ENCODE measurements around the gene ERBB4. TPM values are rescaled to one million over a fixed set of nuclear protein-coding genes. Genes with fewer than 3 reads are reported as not detected.
"Not testable (repeated sequence)": the region's sequence is repeated elsewhere in the genome, so short reads cannot be mapped to it uniquely, and the experiment has no call there.

Gene ERBB4
- total RNA-seq, 1 experiment from 2014 or later: not detected

DNA sequence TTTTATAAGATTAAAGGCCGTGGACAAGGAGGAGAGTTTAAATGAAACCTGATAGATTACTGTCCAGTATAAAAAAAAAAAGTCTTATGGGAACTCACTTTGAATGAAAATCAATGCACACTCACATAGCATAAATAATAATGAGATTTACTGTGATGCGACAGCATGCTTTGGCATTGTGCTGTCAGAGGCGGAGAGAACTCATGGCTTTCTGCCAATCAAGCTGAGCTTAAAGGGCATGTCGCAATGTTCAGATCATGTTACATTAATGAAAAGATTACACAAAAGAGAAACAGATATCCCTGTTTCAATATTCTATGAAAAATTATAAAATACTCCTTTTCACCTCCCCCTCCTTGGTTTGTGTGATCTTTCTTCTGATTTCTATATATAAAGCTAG, 310.8 kb downstream of the ERBB4 start:
- peak; percentile 44 for DNase-seq (ENCODE audit: low spot score)

DNA sequence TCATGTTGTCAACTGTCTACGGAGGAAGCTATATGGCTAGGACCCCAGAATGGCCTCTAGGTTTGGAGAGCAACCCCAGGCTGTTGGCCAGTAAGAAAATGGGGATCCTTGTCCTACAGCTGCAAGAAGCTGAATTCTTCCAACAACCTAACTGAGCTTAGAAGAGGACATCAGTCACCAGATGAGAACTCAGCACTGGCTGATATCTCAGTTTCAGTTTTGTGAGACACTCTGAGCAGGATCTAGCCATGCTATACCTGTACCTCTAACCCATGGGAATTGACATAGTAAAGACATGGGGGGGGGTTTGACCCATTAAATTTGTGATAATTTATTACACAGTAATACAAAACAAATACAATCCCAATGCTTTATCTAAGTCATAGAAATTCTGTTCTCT, 312.5 kb downstream of the ERBB4 start:
- no peak for DNase-seq (ENCODE audit: low spot score)

DNA sequence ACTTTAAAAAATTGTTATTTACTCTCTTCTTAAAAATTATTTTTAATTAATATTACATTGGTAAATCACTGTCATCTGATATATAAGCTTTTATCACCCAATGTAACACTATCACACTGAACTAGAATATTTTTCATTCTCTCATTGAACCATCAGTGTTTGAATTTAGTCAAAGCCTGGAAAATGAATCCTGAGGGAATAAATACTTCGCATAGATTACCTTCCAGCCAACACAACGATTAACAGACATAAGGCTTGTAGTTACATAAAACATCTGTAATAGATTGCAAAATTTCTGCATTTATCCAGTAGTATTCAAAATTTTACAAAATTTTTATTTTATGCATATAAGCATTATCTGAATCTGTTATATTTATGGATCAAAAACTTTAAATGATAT, 314.9 kb downstream of the ERBB4 start:
- no peak for DNase-seq (ENCODE audit: low spot score)

DNA sequence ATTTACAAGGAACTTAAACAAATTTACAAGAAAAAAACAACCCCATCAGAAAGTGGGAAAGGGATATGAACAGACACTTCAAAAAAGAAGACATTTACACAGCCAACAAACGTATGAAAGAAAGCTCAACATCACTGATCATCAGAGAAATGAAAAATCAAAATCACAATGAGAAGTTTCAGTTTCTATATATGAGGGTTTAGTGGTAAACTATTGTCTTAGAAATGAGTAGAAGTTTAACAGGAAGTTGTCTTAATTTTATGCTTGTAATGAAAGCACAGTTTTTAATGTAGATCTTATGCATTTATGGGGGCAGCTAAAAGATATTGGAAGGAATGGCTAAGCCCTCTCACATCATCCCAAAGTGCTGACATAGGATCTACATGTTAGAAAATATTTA, 325.4 kb downstream of the ERBB4 start:
- no peak for DNase-seq (ENCODE audit: low spot score)

GRCh38 chr2:212208467-212208866, 330.1 kb downstream of the ERBB4 start:
- DNase-seq (ENCODE audit: low spot score): no peak

- DNase-seq (ENCODE audit: low spot score): no peak
Observed at GRCh38 chr2:212197776-212198175, 340.8 kb downstream of the ERBB4 start.

DNA sequence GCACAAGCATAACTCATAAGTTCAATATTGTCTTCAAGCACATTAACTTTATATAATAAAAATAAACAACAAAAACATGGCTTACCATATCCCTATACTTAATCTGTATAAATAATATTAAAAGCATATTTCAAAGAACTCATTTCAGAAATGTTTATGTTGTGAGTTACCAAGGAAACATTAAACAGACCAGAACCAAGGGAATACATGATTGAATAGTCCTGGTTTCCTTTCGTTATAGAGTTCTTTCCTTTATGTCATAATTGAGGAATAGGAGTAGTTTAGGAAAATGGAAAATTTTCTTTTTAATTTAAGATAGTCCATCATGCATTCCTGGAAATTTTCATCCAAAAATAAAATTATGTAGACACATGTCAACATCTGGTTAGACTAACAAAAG, 343.0 kb downstream of the ERBB4 start:
- no peak for DNase-seq (ENCODE audit: low spot score)

GRCh38 chr2:212194396-212194795, 344.2 kb downstream of the ERBB4 start:
- no peak for DNase-seq (ENCODE audit: low spot score)

DNA sequence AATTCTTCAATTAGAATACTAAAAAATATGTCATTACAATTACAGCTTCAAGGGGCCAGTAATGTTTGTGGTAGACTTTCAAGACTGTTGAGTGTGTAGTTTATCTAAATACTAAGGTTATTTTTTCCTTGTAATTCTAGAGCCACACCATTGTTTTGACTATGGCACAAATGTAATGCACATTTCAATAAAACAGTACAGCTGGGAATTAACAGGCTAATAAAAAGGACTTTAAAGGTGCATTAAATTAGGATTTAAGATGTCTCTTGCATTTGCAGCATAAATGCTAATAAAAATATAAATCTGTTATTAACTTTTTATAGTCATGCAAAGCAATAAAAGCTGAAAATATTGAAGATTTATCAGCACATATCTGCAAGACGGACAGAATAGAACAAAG, 344.8 kb downstream of the ERBB4 start:
- DNase-seq (ENCODE audit: low spot score): no peak

DNA sequence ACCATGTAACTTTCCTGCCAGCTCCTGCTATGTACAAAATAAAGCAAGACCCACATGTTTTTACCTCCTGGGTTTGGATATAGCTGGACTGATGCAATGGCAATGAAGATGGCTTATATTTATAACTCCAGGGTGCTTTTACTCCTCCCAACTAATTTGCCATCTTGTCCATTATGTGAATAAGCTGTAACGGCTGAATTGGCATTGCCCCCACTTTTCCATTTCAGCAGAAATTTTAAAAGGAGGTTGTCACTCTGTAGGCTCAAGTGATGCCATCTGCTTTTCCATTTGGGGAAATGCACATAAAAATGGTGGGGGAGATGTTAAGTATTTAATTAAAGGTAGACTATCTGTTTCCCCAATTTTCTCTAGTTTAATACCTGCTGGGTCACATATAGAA, 345.5 kb downstream of the ERBB4 start:
- no peak for DNase-seq (ENCODE audit: low spot score)

GRCh38 chr2:212191438-212191837, 347.2 kb downstream of the ERBB4 start:
- DNase-seq (ENCODE audit: low spot score): not testable (repeated sequence)

DNA sequence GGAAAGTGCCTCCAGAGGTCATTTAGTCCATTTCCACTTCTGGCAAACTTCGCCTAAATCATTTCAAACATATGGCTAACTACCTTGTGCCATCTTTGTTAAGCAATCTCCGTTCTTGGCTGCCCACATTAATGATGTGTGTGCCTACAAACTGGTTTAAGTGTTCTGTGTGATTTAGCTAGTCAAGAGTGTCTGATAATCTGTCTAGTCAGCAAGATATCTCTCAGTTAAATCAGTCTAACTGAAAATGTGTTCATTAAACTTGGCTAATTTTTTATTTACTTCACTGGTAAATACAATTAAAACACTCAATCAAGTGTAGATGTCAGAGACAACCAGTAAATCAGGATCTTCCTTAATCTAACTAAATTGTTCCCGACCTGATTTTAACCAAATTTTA, 352.4 kb downstream of the ERBB4 start:
- no peak for DNase-seq (ENCODE audit: low spot score)

DNA sequence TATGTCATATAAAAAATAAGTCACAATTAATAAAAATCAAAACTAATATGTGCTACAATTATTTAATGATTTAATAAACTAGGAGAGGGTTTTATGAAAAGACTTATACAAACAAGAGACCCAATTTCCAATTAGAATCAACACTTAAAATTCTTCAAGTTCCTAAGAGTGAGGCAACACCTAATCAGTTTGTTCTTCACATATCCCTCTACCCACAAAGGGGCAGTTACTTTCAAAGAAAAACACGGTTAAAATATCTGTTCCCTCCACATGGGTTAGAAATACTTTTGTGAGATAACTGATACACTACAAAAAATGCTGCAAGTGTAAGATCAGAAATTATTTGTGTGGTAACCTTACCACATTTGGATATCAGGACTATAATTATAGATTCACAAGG, 357.0 kb downstream of the ERBB4 start:
- no peak for DNase-seq (ENCODE audit: low spot score)

- no peak for DNase-seq (ENCODE audit: low spot score)
Observed at GRCh38 chr2:212180408-212181083, 358.1 kb downstream of the ERBB4 start.

- DNase-seq (ENCODE audit: low spot score): peak; percentile 19
Observed at GRCh38 chr2:212177724-212178123, 360.9 kb downstream of the ERBB4 start.

DNA sequence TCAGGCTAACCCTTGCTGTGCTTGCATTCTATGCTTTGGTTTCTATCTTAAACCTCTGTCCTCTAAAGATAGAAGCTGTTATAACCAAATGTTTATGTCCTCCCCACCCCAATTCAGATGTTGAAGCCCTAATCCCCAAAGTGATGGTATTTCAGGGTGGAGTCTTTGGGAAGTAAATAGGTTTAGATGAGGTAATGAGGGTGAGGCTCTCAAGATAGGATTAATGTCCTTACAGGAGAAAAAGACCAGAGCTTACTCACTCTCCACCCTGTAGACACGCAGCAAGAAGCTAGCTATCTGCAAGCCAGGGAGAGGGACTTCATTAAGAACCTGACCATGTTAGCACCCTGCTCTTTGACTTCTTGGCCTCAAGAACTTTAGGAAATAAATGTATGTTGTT, 362.5 kb downstream of the ERBB4 start:
- DNase-seq (ENCODE audit: low spot score): no peak

DNA sequence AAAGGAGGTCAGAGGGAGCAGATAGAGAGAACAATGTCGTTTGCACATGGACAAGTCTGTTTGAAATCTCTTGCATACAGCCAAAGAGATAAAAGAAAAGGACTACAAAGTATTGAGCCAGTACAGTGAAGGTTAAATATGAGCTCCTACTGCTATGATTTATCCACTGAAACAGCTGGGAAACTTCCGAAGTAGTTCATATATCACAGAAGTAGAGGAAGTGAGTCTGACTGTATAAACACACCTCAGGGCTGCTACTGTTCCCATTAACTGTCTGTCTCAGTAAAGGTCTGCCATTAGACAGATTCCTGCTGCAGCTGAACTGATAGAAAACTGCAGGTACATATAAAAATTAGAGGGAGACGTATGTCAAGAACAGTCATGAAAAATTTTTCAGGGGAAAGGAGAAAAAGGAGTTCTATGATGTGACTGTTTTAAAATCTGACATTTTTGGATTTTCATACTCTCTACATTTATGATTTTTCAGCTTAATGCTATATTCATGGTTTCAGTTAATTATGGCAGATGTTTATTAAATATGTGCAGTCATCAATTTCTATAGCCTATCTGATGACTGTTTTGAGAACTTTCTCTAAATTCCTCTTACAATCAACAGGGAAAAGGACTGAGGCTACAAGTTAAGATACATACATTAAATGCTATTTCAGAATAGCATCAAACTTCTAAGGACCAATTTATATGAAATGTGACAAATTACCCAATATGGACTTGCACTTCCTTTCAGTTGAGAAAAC, 364.7 kb downstream of the ERBB4 start:
- no peak for DNase-seq (ENCODE audit: low spot score)

DNA sequence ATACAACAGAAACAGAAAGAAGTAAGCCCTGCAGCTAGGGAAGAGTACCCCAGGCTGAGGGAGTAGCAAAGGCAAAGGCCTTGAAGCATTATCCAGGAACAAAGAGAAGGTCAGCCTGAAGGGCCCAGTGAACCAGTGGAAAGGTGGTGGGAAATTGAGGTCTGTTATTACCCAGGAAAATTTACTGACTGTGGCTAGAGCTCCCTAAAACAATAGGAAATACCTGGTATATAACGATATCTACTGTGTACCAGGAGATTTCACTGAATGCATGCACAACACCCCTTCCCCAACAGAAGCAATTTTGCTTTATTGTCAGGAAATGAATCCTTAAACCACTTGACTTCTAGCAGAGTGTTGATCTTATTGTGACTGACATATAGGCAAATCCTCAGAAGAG, 365.3 kb downstream of the ERBB4 start:
- no peak for DNase-seq (ENCODE audit: low spot score)

GRCh38 chr2:212170382-212170781, 368.2 kb downstream of the ERBB4 start:
- no peak for DNase-seq (ENCODE audit: low spot score)

- DNase-seq (ENCODE audit: low spot score): no peak
Observed at GRCh38 chr2:212158081-212158480, 380.5 kb downstream of the ERBB4 start.

DNA sequence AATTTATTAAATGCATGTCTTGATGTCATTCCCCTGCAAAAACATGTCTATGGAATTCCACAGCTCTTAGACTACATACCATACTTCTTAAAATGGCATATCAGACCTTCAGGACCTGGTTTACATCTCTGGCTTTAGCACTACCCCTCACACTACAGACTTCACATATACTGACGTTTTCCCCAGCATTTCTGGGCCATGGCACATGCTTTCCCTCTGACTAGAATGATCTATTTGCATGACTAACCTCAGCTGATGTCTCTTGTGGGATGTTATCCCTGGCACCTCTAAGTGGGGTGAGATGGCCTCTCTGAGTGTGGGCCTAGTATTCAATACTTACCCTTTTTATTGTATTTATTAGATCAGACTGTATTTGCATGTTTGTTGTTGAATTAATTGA, 381.6 kb downstream of the ERBB4 start:
- DNase-seq (ENCODE audit: low spot score): no peak

GRCh38 chr2:212156088-212156487, 382.5 kb downstream of the ERBB4 start:
- no peak for DNase-seq (ENCODE audit: low spot score)

DNA sequence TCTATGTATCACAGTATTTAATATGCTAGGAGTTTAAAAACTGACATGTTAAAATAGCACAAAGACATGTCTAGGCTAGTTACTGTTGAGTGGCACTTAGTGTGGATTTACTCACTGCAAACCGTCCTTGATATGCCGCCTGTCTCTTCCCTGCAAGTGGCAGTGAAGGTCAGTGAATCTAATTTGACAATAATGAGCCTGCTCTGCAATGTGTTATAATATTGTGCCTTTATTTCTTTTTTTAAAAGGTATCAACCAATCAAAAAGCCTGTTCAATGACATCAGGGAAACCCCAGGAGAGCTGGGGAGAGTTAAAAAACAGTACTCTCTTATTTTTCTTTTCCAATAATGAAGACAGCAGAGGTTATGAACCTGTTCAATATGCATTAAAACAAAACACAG, 384.1 kb downstream of the ERBB4 start:
- no peak for DNase-seq (ENCODE audit: low spot score)
